ENCODE measurements around the gene AQP1. TPM values are rescaled to one million over a fixed set of nuclear protein-coding genes. Genes with fewer than 3 reads are reported as not detected.

Gene AQP1
- total RNA-seq, 1 experiment from 2014 or later: 1.2 TPM

DNA sequence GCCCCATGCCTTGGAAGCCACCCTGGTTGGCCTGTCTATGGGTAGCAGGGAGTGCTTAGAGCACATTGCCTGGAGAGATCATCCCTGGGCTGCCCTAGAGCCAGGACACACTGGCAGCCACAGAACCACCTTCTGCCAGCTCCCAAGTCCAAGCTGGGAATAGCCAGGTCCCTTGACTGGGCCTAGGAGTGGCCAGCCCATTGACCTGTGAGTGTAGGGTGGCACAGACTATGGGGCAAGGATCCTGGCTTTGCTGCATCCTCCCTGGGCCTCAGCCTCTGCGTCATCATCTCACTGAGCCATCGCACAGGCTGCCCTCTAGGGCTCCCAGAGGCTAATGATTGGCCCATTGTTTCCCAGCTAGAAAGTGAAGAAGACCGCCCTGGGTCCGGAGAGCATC, 7.0 kb downstream of the AQP1 start:
- Histone ChIP-seq H3K4me2 (ENCODE audit: low read length) (no peak overlapping the region), H3K4me3 (ENCODE audit: low read length) (no peak overlapping the region), H3K9me2 (replicated peaks; ENCODE audit: low read length) (no peaks in the 10 kb centered on the region), H4K20me1 (ENCODE audit: low read length) (no peaks in the 10 kb centered on the region), H3F3A (ENCODE audit: low read length, unreplicated experiment) (no peaks in the 10 kb centered on the region), H3K79me2 (ENCODE audit: low read length) (no peaks in the 10 kb centered on the region), H3K9ac (ENCODE audit: low read length) (no peak overlapping the region), H3K9me3 (ENCODE audit: low read length) (no peaks in the 10 kb centered on the region), H3K4me1 (ENCODE audit: insufficient read depth, low read length) (peaks cover 41% of the 10 kb centered on the region), H3K27me3 (ENCODE audit: low read length) (no peaks in the 10 kb centered on the region), H2AFZ (ENCODE audit: low read length) (no peak overlapping the region), H3K36me3 (ENCODE audit: low read depth, low read length) (no peaks in the 10 kb centered on the region), H3K27ac (ENCODE audit: low read length) (no peak overlapping the region)
- intact Hi-C loops (cut with micrococcal nuclease): no loop called here
- ChIA-PET CTCF (no interaction called here), POLR2A (ENCODE audit: unreplicated experiment) (no interaction called here)
- no peak for ATAC-seq
- TF ChIP-seq EZH2phosphoT487 (IDR thresholded peaks at IDR 0.05; ENCODE audit: borderline replicate concordance, low read length) (no peak), EZH2 (IDR thresholded peaks at IDR 0.05; ENCODE audit: low read length, unreplicated experiment) (no peak)
- TF ChIP-seq, protein P1, sequence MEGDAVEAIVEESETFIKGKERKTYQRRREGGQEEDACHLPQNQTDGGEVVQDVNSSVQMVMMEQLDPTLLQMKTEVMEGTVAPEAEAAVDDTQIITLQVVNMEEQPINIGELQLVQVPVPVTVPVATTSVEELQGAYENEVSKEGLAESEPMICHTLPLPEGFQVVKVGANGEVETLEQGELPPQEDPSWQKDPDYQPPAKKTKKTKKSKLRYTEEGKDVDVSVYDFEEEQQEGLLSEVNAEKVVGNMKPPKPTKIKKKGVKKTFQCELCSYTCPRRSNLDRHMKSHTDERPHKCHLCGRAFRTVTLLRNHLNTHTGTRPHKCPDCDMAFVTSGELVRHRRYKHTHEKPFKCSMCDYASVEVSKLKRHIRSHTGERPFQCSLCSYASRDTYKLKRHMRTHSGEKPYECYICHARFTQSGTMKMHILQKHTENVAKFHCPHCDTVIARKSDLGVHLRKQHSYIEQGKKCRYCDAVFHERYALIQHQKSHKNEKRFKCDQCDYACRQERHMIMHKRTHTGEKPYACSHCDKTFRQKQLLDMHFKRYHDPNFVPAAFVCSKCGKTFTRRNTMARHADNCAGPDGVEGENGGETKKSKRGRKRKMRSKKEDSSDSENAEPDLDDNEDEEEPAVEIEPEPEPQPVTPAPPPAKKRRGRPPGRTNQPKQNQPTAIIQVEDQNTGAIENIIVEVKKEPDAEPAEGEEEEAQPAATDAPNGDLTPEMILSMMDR (conservative IDR thresholded peaks at IDR 0.05; ENCODE audit: low read depth, low read length): no peak
- DNase-seq: no peak
- BruUV-seq (replicated peaks): no TSS peak

DNA sequence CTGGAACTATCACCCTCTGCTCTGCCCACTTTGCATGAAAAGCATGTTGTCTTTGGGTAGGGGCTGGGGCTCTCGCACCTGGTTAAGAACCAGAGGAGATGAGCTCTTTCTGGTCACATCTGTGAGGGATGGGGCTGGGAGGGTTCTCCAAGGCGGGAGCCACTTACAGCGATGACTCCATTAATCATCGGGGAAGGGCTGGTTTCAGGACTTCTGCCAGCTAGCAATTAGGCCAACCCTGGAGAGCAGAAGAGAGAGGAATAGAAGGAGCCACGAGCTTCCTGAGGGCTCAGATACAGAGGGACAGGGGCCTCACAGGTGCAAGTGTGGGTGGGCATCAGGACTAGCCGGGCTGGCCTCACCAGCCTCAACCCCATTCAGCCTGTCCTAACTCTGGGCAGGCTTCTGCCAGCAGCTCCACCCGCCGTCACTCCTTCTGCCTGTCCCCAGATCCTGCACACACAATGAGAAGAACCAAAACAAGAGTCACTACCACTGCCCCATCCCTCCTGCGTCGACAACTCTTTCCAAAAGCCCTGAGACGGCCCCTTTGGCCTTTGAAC, 8.4 kb downstream of the AQP1 start:
- intact Hi-C loops (cut with micrococcal nuclease): no loop called here
- TF ChIP-seq EZH2 (IDR thresholded peaks at IDR 0.05; ENCODE audit: low read length, unreplicated experiment): no peak
- TF ChIP-seq, protein P1 (conservative IDR thresholded peaks at IDR 0.05; ENCODE audit: low read depth, low read length): no peak
- TF ChIP-seq EZH2phosphoT487 (IDR thresholded peaks at IDR 0.05; ENCODE audit: borderline replicate concordance, low read length): no peak
- no peaks in the 10 kb centered on the region for H3K27me3 ChIP-seq (ENCODE audit: low read length)
- DNase-seq (peak; percentile 45), ATAC-seq (peak; percentile 62)
- CTCF ChIA-PET: no interaction called here
- H3F3A ChIP-seq (ENCODE audit: low read length, unreplicated experiment): no peaks in the 10 kb centered on the region
- H3K9me2 ChIP-seq (replicated peaks; ENCODE audit: low read length): no peaks in the 10 kb centered on the region
- H3K4me2 ChIP-seq (ENCODE audit: low read length): no peak overlapping the region
- no peak overlapping the region for H3K9ac ChIP-seq (ENCODE audit: low read length)
- H3K9me3 ChIP-seq (ENCODE audit: low read length): no peaks in the 10 kb centered on the region
- POLR2A ChIA-PET (ENCODE audit: unreplicated experiment): interaction anchor here (0.6 kb wide), 3 partner anchors 10 to 24 kb away, joined by 4 to 8 read pairs (median 5); no protein-coding TSS in a partner anchor
- H3K4me3 ChIP-seq (ENCODE audit: low read length): no peak overlapping the region
- H3K79me2 ChIP-seq (ENCODE audit: low read length): no peaks in the 10 kb centered on the region
- H4K20me1 ChIP-seq (ENCODE audit: low read length): no peaks in the 10 kb centered on the region
- H3K27ac ChIP-seq (ENCODE audit: low read length): no peak overlapping the region
- no peak overlapping the region for H2AFZ ChIP-seq (ENCODE audit: low read length)
- peaks cover 29% of the 10 kb centered on the region for H3K4me1 ChIP-seq (ENCODE audit: insufficient read depth, low read length)
- H3K36me3 ChIP-seq (ENCODE audit: low read depth, low read length): no peaks in the 10 kb centered on the region
- no TSS peak for BruUV-seq (replicated peaks)

All from PC-3 (cell line).